MM.1S (cell line): Measurements from ENCODE around the gene POLD3.
A peak's percentile ranks its signal among the peaks of the same experiment; 100 is the strongest.

Experiments
- DNase-seq: peaks from one replicate; pipeline ENCODE4 v3.0.0-alpha.2; 2015
- H2AFZ ChIP-seq: fragments of 300-600 bp; sonication (generic); 2 replicates; pipeline ENCODE4 v1.6.0; 2016; ENCODE audit warnings: antibody characterized with exemption, low read length
- H3F3A ChIP-seq: fragments of 300-600 bp; sonication (generic); 2 replicates; pipeline ENCODE4 v1.6.1; 2016; ENCODE audit warnings: mild to moderate bottlenecking, antibody characterized with exemption, low read length, moderate library complexity, mixed read lengths; ENCODE audit not compliant: insufficient read depth
- H3K27ac ChIP-seq: fragments of 300-600 bp; sonication (generic); 2 replicates; pipeline ENCODE4 v1.5.1; 2016; ENCODE audit warnings: mild to moderate bottlenecking, low read length
- H3K27me3 ChIP-seq: fragments of 300-600 bp; sonication (generic); replicated peaks from 2 replicates; pipeline ENCODE4 v1.6.0; 2016; ENCODE audit warnings: low read length; ENCODE audit not compliant: insufficient read depth
- H3K36me3 ChIP-seq: fragments of 300-600 bp; sonication (generic); replicated peaks from 2 replicates; pipeline ENCODE4 v1.6.1; 2016; ENCODE audit warnings: mild to moderate bottlenecking, low read length, mixed read lengths; ENCODE audit not compliant: insufficient read depth
- H3K4me1 ChIP-seq: fragments of 300-600 bp; sonication (generic); 2 replicates; pipeline ENCODE4 v1.6.1; 2016; ENCODE audit warnings: low read length, mixed read lengths
- H3K4me2 ChIP-seq: fragments of 300-600 bp; sonication (generic); 2 replicates; pipeline ENCODE4 v1.6.0; 2016; ENCODE audit warnings: low read depth, low read length
- H3K4me3 ChIP-seq: fragments of 300-600 bp; sonication (generic); 2 replicates; pipeline ENCODE4 v1.5.1; 2016; ENCODE audit warnings: low read length, mixed read lengths
- H3K79me2 ChIP-seq: fragments of 300-600 bp; sonication (generic); 2 replicates; pipeline ENCODE4 v1.6.1; 2016; ENCODE audit warnings: mixed run types, low read length, mixed read lengths
- H3K9ac ChIP-seq: fragments of 300-600 bp; sonication (generic); 2 replicates; pipeline ENCODE4 v1.6.1; 2016; ENCODE audit warnings: low read length, mixed read lengths
- H3K9me2 ChIP-seq: fragments of 300-600 bp; sonication (generic); replicated peaks from 2 replicates; pipeline ENCODE4 v1.6.1; 2016; ENCODE audit warnings: mild to moderate bottlenecking, low read length, mixed read lengths; ENCODE audit not compliant: insufficient read depth
- H3K9me3 ChIP-seq: fragments of 300-600 bp; sonication (generic); replicated peaks from 2 replicates; pipeline ENCODE4 v1.6.1; 2016; ENCODE audit warnings: mild to moderate bottlenecking, low read length, mixed read lengths; ENCODE audit not compliant: insufficient read depth
- H4K20me1 ChIP-seq: fragments of 300-600 bp; sonication (generic); 2 replicates; pipeline ENCODE4 v1.6.1; 2016; ENCODE audit warnings: mild to moderate bottlenecking, low read length, moderate library complexity, mixed read lengths; ENCODE audit not compliant: insufficient read depth
- CTCF ChIP-seq: fragments of 300-600 bp; sonication (generic); IDR thresholded peaks from 2 replicates; pipeline ENCODE4 v1.5.1; 2016; ENCODE audit warnings: antibody characterized with exemption, low read length, mixed read lengths
- EZH2 ChIP-seq: fragments of 300-600 bp; sonication (generic); optimal IDR thresholded peaks from 2 replicates; pipeline ENCODE3; 2017; ENCODE audit warnings: low read depth, mild to moderate bottlenecking, antibody characterized with exemption, low read length, mixed read lengths
- EZH2phosphoT487 ChIP-seq: fragments of 300-600 bp; sonication (generic); IDR thresholded peaks from 2 replicates; pipeline ENCODE4 v1.6.1; 2018; ENCODE audit warnings: antibody characterized with exemption, low read length

POLD3 gene

GRCh38 chr11:74605403-74605802 is 13.0 kb downstream of the POLD3 start:
- Histone ChIP-seq H3K27me3 (no peaks in the 10 kb centered on the region), H3K9me3 (no peaks in the 10 kb centered on the region), H3F3A (no peaks in the 10 kb centered on the region), H3K9ac (no peak overlapping the region), H3K4me2 (no peak overlapping the region), H2AFZ (no peak overlapping the region), H3K36me3 (no peaks in the 10 kb centered on the region), H3K4me3 (no peak overlapping the region), H3K4me1 (no peaks in the 10 kb centered on the region), H4K20me1 (no peaks in the 10 kb centered on the region), H3K79me2 (peaks cover 16% of the 10 kb centered on the region), H3K9me2 (no peaks in the 10 kb centered on the region), H3K27ac (no peak overlapping the region)
- TF ChIP-seq EZH2phosphoT487 (no peak), CTCF (no peak), EZH2 (no peak)
- no peak for DNase-seq

GRCh38 chr11:74608431-74608830 is 16.0 kb downstream of the POLD3 start:
- H3K27ac ChIP-seq, result no peak overlapping the region
- no peak overlapping the region for H3K4me3 ChIP-seq
- no peaks in the 10 kb centered on the region for H3F3A ChIP-seq
- no peaks in the 10 kb centered on the region for H3K4me1 ChIP-seq
- peaks cover 4% of the 10 kb centered on the region; the same call in 1 of the 2 replicates for H3K36me3 ChIP-seq
- no peak for TF ChIP-seq EZH2phosphoT487
- no peak overlapping the region for H3K9ac ChIP-seq
- DNase-seq, result no peak
- no peaks in the 10 kb centered on the region for H3K9me3 ChIP-seq
- H3K9me2 ChIP-seq, result no peaks in the 10 kb centered on the region
- H2AFZ ChIP-seq, result no peak overlapping the region
- H3K79me2 ChIP-seq, result peaks cover 18% of the 10 kb centered on the region
- no peak overlapping the region for H3K4me2 ChIP-seq
- H3K27me3 ChIP-seq, result no peaks in the 10 kb centered on the region
- no peaks in the 10 kb centered on the region for H4K20me1 ChIP-seq

- Histone ChIP-seq H3K79me2 (peaks cover 15% of the 10 kb centered on the region), H3K4me1 (no peaks in the 10 kb centered on the region), H3K27me3 (no peaks in the 10 kb centered on the region), H3K36me3 (peaks cover 4% of the 10 kb centered on the region; the same call in 1 of the 2 replicates), H3K4me2 (no peak overlapping the region), H3K4me3 (no peak overlapping the region), H4K20me1 (no peaks in the 10 kb centered on the region), H2AFZ (no peak overlapping the region), H3F3A (no peaks in the 10 kb centered on the region), H3K9ac (no peak overlapping the region), H3K27ac (no peak overlapping the region), H3K9me3 (no peaks in the 10 kb centered on the region), H3K9me2 (no peaks in the 10 kb centered on the region)
- peak; percentile 39 for TF ChIP-seq CTCF
- no peak for TF ChIP-seq EZH2phosphoT487
- DNase-seq, result peak; percentile 58
Measured at GRCh38 chr11:74611369-74611861, 19.0 kb downstream of the POLD3 start.

GRCh38 chr11:74612877-74613276 is 20.5 kb downstream of the POLD3 start:
- no peak overlapping the region for H3K4me3 ChIP-seq
- H3K4me1 ChIP-seq, result no peaks in the 10 kb centered on the region
- no peak overlapping the region for H2AFZ ChIP-seq
- no peak overlapping the region for H3K4me2 ChIP-seq
- no peaks in the 10 kb centered on the region for H3K9me3 ChIP-seq
- no peaks in the 10 kb centered on the region for H3F3A ChIP-seq
- no peak for TF ChIP-seq CTCF
- no peak for TF ChIP-seq EZH2
- TF ChIP-seq EZH2phosphoT487, result no peak
- H3K9ac ChIP-seq, result no peak overlapping the region
- DNase-seq, result no peak
- no peaks in the 10 kb centered on the region for H3K27me3 ChIP-seq
- no peaks in the 10 kb centered on the region for H4K20me1 ChIP-seq
- no peak overlapping the region for H3K27ac ChIP-seq
- peaks cover 15% of the 10 kb centered on the region for H3K79me2 ChIP-seq
- H3K9me2 ChIP-seq, result no peaks in the 10 kb centered on the region
- peaks cover 4% of the 10 kb centered on the region; the same call in 1 of the 2 replicates for H3K36me3 ChIP-seq
